ENCODE results near the gene TRIP12. TPM values are rescaled to one million over a fixed set of nuclear protein-coding genes. Genes with fewer than 3 reads are reported as not detected.

Gene TRIP12
- total RNA-seq, 1 experiment from 2014 or later: 175 TPM

- BruUV-seq (replicated peaks): no TSS peak
- CTCF ChIA-PET: no interaction called here
- H3K79me2 ChIP-seq (ENCODE audit: insufficient read depth, low read length): peaks cover 55% of the 10 kb centered on the region
- peaks cover 8 to 10% of the 10 kb centered on the region in 2 experiments; a peak in 1 of 4 replicates for H3K36me3 ChIP-seq (ENCODE audit: control insufficient read depth in 1 of 2, insufficient read depth in 2 of 2, low read length in 2 of 2)
- TF ChIP-seq JUND (IDR thresholded peaks at IDR 0.05) (no peak), SRF (IDR thresholded peaks at IDR 0.05; ENCODE audit: low read depth) (no peak), CBX3 (IDR thresholded peaks at IDR 0.05; ENCODE audit: low read depth) (no peak), YY1 (IDR thresholded peaks at IDR 0.05; ENCODE audit: extremely low read depth, insufficient replicate concordance, low read depth, low read length) (no peak), SIN3A (IDR thresholded peaks at IDR 0.05; ENCODE audit: low read depth) (no peak), EZH2phosphoT487 (IDR thresholded peaks at IDR 0.05; ENCODE audit: borderline replicate concordance) (no peak), EGR1 (IDR thresholded peaks at IDR 0.05; ENCODE audit: low read depth) (no peak), ELF1 (IDR thresholded peaks at IDR 0.05; ENCODE audit: borderline replicate concordance, low read depth) (no peak), FOSL1 (IDR thresholded peaks at IDR 0.05; ENCODE audit: low read depth) (no peak), POLR2AphosphoS5 (IDR thresholded peaks at IDR 0.05; ENCODE audit: low read depth, low read length) (no peak)
- TF ChIP-seq, protein P1, sequence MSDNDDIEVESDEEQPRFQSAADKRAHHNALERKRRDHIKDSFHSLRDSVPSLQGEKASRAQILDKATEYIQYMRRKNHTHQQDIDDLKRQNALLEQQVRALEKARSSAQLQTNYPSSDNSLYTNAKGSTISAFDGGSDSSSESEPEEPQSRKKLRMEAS (IDR thresholded peaks at IDR 0.05): no peak
- TF ChIP-seq, protein P2, sequence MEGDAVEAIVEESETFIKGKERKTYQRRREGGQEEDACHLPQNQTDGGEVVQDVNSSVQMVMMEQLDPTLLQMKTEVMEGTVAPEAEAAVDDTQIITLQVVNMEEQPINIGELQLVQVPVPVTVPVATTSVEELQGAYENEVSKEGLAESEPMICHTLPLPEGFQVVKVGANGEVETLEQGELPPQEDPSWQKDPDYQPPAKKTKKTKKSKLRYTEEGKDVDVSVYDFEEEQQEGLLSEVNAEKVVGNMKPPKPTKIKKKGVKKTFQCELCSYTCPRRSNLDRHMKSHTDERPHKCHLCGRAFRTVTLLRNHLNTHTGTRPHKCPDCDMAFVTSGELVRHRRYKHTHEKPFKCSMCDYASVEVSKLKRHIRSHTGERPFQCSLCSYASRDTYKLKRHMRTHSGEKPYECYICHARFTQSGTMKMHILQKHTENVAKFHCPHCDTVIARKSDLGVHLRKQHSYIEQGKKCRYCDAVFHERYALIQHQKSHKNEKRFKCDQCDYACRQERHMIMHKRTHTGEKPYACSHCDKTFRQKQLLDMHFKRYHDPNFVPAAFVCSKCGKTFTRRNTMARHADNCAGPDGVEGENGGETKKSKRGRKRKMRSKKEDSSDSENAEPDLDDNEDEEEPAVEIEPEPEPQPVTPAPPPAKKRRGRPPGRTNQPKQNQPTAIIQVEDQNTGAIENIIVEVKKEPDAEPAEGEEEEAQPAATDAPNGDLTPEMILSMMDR (IDR thresholded peaks at IDR 0.05 in 2 of 3, conservative IDR thresholded peaks at IDR 0.05 in 1 of 3; ENCODE audit: borderline replicate concordance in 1 of 3, insufficient read depth in 1 of 3, low read depth in 2 of 3, low read length in 2 of 3): no peak
- TF ChIP-seq, protein P3, sequence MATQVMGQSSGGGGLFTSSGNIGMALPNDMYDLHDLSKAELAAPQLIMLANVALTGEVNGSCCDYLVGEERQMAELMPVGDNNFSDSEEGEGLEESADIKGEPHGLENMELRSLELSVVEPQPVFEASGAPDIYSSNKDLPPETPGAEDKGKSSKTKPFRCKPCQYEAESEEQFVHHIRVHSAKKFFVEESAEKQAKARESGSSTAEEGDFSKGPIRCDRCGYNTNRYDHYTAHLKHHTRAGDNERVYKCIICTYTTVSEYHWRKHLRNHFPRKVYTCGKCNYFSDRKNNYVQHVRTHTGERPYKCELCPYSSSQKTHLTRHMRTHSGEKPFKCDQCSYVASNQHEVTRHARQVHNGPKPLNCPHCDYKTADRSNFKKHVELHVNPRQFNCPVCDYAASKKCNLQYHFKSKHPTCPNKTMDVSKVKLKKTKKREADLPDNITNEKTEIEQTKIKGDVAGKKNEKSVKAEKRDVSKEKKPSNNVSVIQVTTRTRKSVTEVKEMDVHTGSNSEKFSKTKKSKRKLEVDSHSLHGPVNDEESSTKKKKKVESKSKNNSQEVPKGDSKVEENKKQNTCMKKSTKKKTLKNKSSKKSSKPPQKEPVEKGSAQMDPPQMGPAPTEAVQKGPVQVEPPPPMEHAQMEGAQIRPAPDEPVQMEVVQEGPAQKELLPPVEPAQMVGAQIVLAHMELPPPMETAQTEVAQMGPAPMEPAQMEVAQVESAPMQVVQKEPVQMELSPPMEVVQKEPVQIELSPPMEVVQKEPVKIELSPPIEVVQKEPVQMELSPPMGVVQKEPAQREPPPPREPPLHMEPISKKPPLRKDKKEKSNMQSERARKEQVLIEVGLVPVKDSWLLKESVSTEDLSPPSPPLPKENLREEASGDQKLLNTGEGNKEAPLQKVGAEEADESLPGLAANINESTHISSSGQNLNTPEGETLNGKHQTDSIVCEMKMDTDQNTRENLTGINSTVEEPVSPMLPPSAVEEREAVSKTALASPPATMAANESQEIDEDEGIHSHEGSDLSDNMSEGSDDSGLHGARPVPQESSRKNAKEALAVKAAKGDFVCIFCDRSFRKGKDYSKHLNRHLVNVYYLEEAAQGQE (IDR thresholded peaks at IDR 0.05; ENCODE audit: low read depth): no peak
- no peak overlapping the region for H3K4me2 ChIP-seq (ENCODE audit: low read length)
- no peak overlapping the region for H3K9ac ChIP-seq (ENCODE audit: low read length)
- no peak overlapping the region for H3K27ac ChIP-seq (ENCODE audit: low read depth, low read length)
- H3K9me2 ChIP-seq (ENCODE audit: insufficient read depth): no peaks in the 10 kb centered on the region
- POLR2A ChIA-PET: no interaction called here
- DNase-seq (ENCODE audit: low read depth, low spot score): no peak
- H4K20me1 ChIP-seq (ENCODE audit: insufficient read depth): peaks cover 9% of the 10 kb centered on the region; the same call in 1 of the 2 replicates
- ATAC-seq: no peak
- intact Hi-C loops (cut with micrococcal nuclease): no loop called here
- H3K4me3 ChIP-seq (replicated peaks in 1 of 2; ENCODE audit: low read depth in 1 of 2, low read length in 2 of 2): no peak overlapping the region
- H3K27me3 ChIP-seq (ENCODE audit: insufficient read depth, low read length): no peaks in the 10 kb centered on the region
- no peaks in the 10 kb centered on the region for H3K9me3 ChIP-seq (ENCODE audit: control insufficient read depth in 1 of 2, insufficient read depth in 1 of 2, low read depth in 1 of 2, low read length in 2 of 2)
- H2AFZ ChIP-seq (ENCODE audit: low read depth, low read length, poor library complexity, severe bottlenecking): no peak overlapping the region
- H3K4me1 ChIP-seq (ENCODE audit: control insufficient read depth in 1 of 2, insufficient read depth in 2 of 2, low read length in 2 of 2): no peaks in the 10 kb centered on the region
- RAD21 ChIA-PET (ENCODE audit: low non-redundant PET in 1 of 2, low total read pairs in 2 of 2, uncharacterized antibody in 2 of 2, unreplicated experiment in 2 of 2): no interaction called here
Observed at GRCh38 chr2:229856413-229856812, 65.4 kb downstream of the TRIP12 start.
